GM10266 (cell line): ENCODE measurements around the gene INPP4A.

Experiments used
- DNase-seq: peaks from one replicate; pipeline ENCODE4 v3.0.0; 2012; ENCODE audit errors: extremely low spot score
- CTCF ChIP-seq: IDR thresholded peaks from 2 replicates; pipeline ENCODE4 v1.5.1; 2012; ENCODE audit warnings: mild to moderate bottlenecking, low read depth; ENCODE audit not compliant: control insufficient read depth, insufficient read depth; ENCODE audit errors: missing control alignments

Gene INPP4A

GRCh38 chr2:98569915-98570314 is 125.3 kb downstream of the INPP4A start:
- TF ChIP-seq CTCF, result no peak
- DNase-seq, result no peak

GRCh38 chr2:98570356-98570755 is 125.7 kb downstream of the INPP4A start:
- TF ChIP-seq CTCF, result no peak
- DNase-seq, result no peak

- DNase-seq, result no peak
- TF ChIP-seq CTCF, result no peak
These were observed 126.6 kb downstream of the INPP4A start for GRCh38 chr2:98571121-98571701.

GRCh38 chr2:98571796-98572195 is 127.1 kb downstream of the INPP4A start:
- TF ChIP-seq CTCF, result no peak
- DNase-seq, result no peak

GRCh38 chr2:98572211-98572610 is 127.6 kb downstream of the INPP4A start:
- TF ChIP-seq CTCF, result no peak
- no peak for DNase-seq

GRCh38 chr2:98572676-98573075 is 128.0 kb downstream of the INPP4A start:
- TF ChIP-seq CTCF, result no peak
- DNase-seq, result no peak

GRCh38 chr2:98573426-98573825 is 128.8 kb downstream of the INPP4A start:
- DNase-seq, result no peak
- TF ChIP-seq CTCF, result no peak
